AG08395 (cell line): ENCODE data around the gene TTPAL.

Experiments used
- DNase-seq: peaks from one replicate; pipeline ENCODE4 v3.0.0; 2012; ENCODE audit warnings: mixed read lengths, low spot score

Gene TTPAL

GRCh38 chr20:44540834-44541233 lies 65.2 kb downstream of the TTPAL start:
- peak; percentile 51 for DNase-seq

GRCh38 chr20:44541992-44542391 lies 66.3 kb downstream of the TTPAL start:
- DNase-seq, result no peak

GRCh38 chr20:44542890-44543289 lies 67.2 kb downstream of the TTPAL start:
- no peak for DNase-seq

- no peak for DNase-seq
These were observed 67.7 kb downstream of the TTPAL start for GRCh38 chr20:44543358-44543757.
